Calu3 (cell line): Measurements from ENCODE around the gene MVB12A. TPM values are rescaled to one million over a fixed set of nuclear protein-coding genes. Genes with fewer than 3 reads are reported as not detected.

Source experiments
- BruUV-seq: library from RNA; stranded (reverse); fragments of 400-500 nt; replicated peaks from 2 replicates; lab custom pipeline; 2021; lab: Mats Ljungman, UMichigan
- CTCF ChIA-PET: fragments of 300-600 bp; sonication (Branson Sonifier 250); formaldehyde crosslinking; loops from one replicate; lab custom pipeline; 2022; ENCODE audit warnings: antibody characterized with exemption; lab: Charles Lee
- DNase-seq: peaks from one replicate; pipeline ENCODE4 v3.0.0; 2022
- H3K27ac Mint-ChIP-seq: one replicate; pipeline ENCODE4 v1.8.0; 2022; ENCODE audit warnings: mixed read lengths; ENCODE audit not compliant: unreplicated experiment
- H3K27me3 Mint-ChIP-seq: one replicate; pipeline ENCODE4 v1.8.0; 2022; ENCODE audit warnings: mixed read lengths; ENCODE audit not compliant: unreplicated experiment
- H3K36me3 Mint-ChIP-seq: one replicate; pipeline ENCODE4 v1.8.0; 2022; ENCODE audit warnings: mild to moderate bottlenecking, moderate library complexity, mixed read lengths; ENCODE audit not compliant: insufficient read depth, unreplicated experiment
- H3K4me1 Mint-ChIP-seq: one replicate; pipeline ENCODE4 v1.8.0; 2022; ENCODE audit warnings: mild to moderate bottlenecking, low read depth, mixed read lengths; ENCODE audit not compliant: unreplicated experiment
- H3K4me3 Mint-ChIP-seq: one replicate; pipeline ENCODE4 v1.8.0; 2022; ENCODE audit warnings: mild to moderate bottlenecking, low read depth, moderate library complexity, mixed read lengths; ENCODE audit not compliant: unreplicated experiment
- H3K9me3 Mint-ChIP-seq: one replicate; pipeline ENCODE4 v1.8.0; 2022; ENCODE audit warnings: low read depth, mixed read lengths; ENCODE audit not compliant: unreplicated experiment
- CTCF ChIP-seq: fragments of 200-600 bp; IDR thresholded peaks from one replicate; pipeline ENCODE4 v1.8.0; 2022; ENCODE audit warnings: antibody characterized with exemption; ENCODE audit not compliant: unreplicated experiment
- intact Hi-C: fragments of 100-400 bp; cut with micrococcal nuclease; formaldehyde crosslinking; loops from one replicate; pipeline ENCODE4 v1.10.0; 2022; ENCODE audit not compliant: unreplicated experiment
- total RNA-seq: library from RNA; stranded (reverse); gene quantifications from 2 replicates; pipeline ENCODE4 v1.2.3, GENCODE V29; 2022

Gene MVB12A
- total RNA-seq, 1 experiment from 2014 or later, result 41.1 TPM

GRCh38 chr19:17394891-17395415 is 24.9 kb upstream of the MVB12A start:
- no peaks in the 10 kb centered on the region for H3K27me3 Mint-ChIP-seq
- CTCF ChIA-PET, result interaction anchor here (0.7 kb wide), 1 partner anchor 711 kb away, joined by 3 read pairs; no protein-coding TSS in a partner anchor
- no TSS peak for BruUV-seq
- H3K36me3 Mint-ChIP-seq, result no peaks in the 10 kb centered on the region
- TF ChIP-seq CTCF, result peak; percentile 60
- no peaks in the 10 kb centered on the region for H3K4me1 Mint-ChIP-seq
- H3K9me3 Mint-ChIP-seq, result no peaks in the 10 kb centered on the region
- intact Hi-C loops, result no loop called here
- DNase-seq, result peak; percentile 44
- H3K4me3 Mint-ChIP-seq, result no peak overlapping the region
- no peak overlapping the region for H3K27ac Mint-ChIP-seq

GRCh38 chr19:17398902-17399527 is 20.8 kb upstream of the MVB12A start:
- Mint-ChIP-seq H3K36me3 (no peaks in the 10 kb centered on the region), H3K27me3 (peaks cover 11% of the 10 kb centered on the region), H3K4me1 (no peaks in the 10 kb centered on the region), H3K4me3 (no peak overlapping the region), H3K9me3 (no peaks in the 10 kb centered on the region), H3K27ac (no peak overlapping the region)
- no TSS peak for BruUV-seq
- DNase-seq, result no peak
- TF ChIP-seq CTCF, result no peak
- CTCF ChIA-PET, result no interaction called here
- intact Hi-C loops, result no loop called here

GRCh38 chr19:17401628-17402027 is 18.2 kb upstream of the MVB12A start:
- CTCF ChIA-PET, result interaction anchor here (0.7 kb wide), 1 partner anchor 85 kb away, joined by 3 read pairs; no protein-coding TSS in a partner anchor
- Mint-ChIP-seq H3K27ac (no peak overlapping the region), H3K4me1 (no peaks in the 10 kb centered on the region), H3K4me3 (no peak overlapping the region), H3K9me3 (no peaks in the 10 kb centered on the region), H3K36me3 (no peaks in the 10 kb centered on the region), H3K27me3 (peaks cover 11% of the 10 kb centered on the region)
- intact Hi-C loops, result no loop called here
- no TSS peak for BruUV-seq
- no peak for DNase-seq
- no peak for TF ChIP-seq CTCF

- no peaks in the 10 kb centered on the region for H3K4me1 Mint-ChIP-seq
- no peak for TF ChIP-seq CTCF
- no peaks in the 10 kb centered on the region for H3K36me3 Mint-ChIP-seq
- BruUV-seq, result no TSS peak
- H3K4me3 Mint-ChIP-seq, result no peak overlapping the region
- CTCF ChIA-PET, result interaction anchor here (0.5 kb wide), 1 partner anchor 195 kb away, joined by 3 read pairs; no protein-coding TSS in a partner anchor
- H3K27me3 Mint-ChIP-seq, result peaks cover 11% of the 10 kb centered on the region
- intact Hi-C loops, result no loop called here
- no peak overlapping the region for H3K27ac Mint-ChIP-seq
- no peaks in the 10 kb centered on the region for H3K9me3 Mint-ChIP-seq
- DNase-seq, result no peak
Measured at GRCh38 chr19:17402982-17403855, 16.6 kb upstream of the MVB12A start.
